HepG2 (cell line): Measurements from ENCODE around the gene ANAPC1. TPM values are rescaled to one million over a fixed set of nuclear protein-coding genes. Genes with fewer than 3 reads are reported as not detected.

Source experiments
- ATAC-seq: fragments of 200-7000 bp; cut with Tn5 transposase; 3 replicates; pipeline ENCODE4 v1.9.1; 2020; ENCODE audit warnings: mild to moderate bottlenecking, moderate library complexity
- BruUV-seq: library from RNA; stranded (reverse); fragments of 400-500 nt; replicated peaks from 2 replicates; lab custom pipeline; 2021; lab: Mats Ljungman, UMichigan
- CTCF ChIA-PET: fragments of 300-600 bp; formaldehyde crosslinking; extraction: SDS; loops from one replicate; lab custom pipeline; 2021; ENCODE audit warnings: low total read pairs, inconsistent platforms, low intra/inter-chr PET ratio; lab: Yijun Ruan, JAX
- POLR2A ChIA-PET: fragments of 350-600 bp; sonication (Branson Sonifier 250); formaldehyde crosslinking; loops from one replicate; lab custom pipeline; 2020; ENCODE audit warnings: antibody characterized with exemption, inconsistent platforms; lab: Yijun Ruan, JAX
- DNase-seq: peaks from one replicate; pipeline ENCODE4 v3.0.0-alpha.2; 2015; ENCODE audit warnings: low spot score
- FAIRE-seq: peaks from 3 replicates; lab custom pipeline; 2011; peaks lifted over from hg19 to GRCh38; lab: Jason Lieb, UNC
- H2AFZ ChIP-seq: one replicate; pipeline ENCODE4 v1.6.1; 2011; ENCODE audit warnings: low read length, inconsistent platforms
- H3K27ac ChIP-seq: fragments of 300-600 bp; 3 replicates; pipeline ENCODE4 v1.8.0; 2011; ENCODE audit warnings: mixed run types, mild to moderate bottlenecking, mixed read lengths, low read length, inconsistent platforms; ENCODE audit not compliant: insufficient read depth; ENCODE audit errors: extremely low read length
- H3K27me3 ChIP-seq, 2 experiments: fragments of 200-600 bp in 1 of 2; 2 replicates in 1 of 2; 3 replicates in 1 of 2; pipeline versions ENCODE4 v1.6.0 to v1.8.0; 2011; ENCODE audit warnings: low read length in 2 of 2, mild to moderate bottlenecking in 2 of 2, moderate library complexity in 2 of 2, inconsistent platforms in 1 of 2; ENCODE audit not compliant: insufficient read depth in 2 of 2, control insufficient read depth in 1 of 2
- H3K36me3 ChIP-seq, 2 experiments: fragments of 200-600 bp in 1 of 2; replicated peaks in 1 of 2; 2 replicates in 1 of 2; 3 replicates in 1 of 2; pipeline versions ENCODE4 v1.5.1 to v1.8.0; 2011; ENCODE audit warnings: low read length in 2 of 2, inconsistent platforms in 1 of 2; ENCODE audit not compliant: insufficient read depth in 2 of 2, control insufficient read depth in 1 of 2
- H3K4me1 ChIP-seq: 2 replicates; pipeline ENCODE4 v1.5.1; 2012; ENCODE audit warnings: low read length, inconsistent platforms; ENCODE audit not compliant: insufficient read depth
- H3K4me2 ChIP-seq: 2 replicates; pipeline ENCODE4 v1.6.0; 2011; ENCODE audit warnings: low read depth, low read length, inconsistent platforms
- H3K4me3 ChIP-seq, 3 experiments: fragments of 200-600 bp in 1 of 3; sonication (generic), shearing (Covaris generic) in 1 of 3; replicated peaks in 1 of 3; 2 replicates each; pipeline ENCODE4 v1.5.1; 2011 to 2016; ENCODE audit warnings: low read length in 3 of 3, inconsistent platforms in 2 of 3, low read depth in 2 of 3, mild to moderate bottlenecking in 2 of 3, control low read depth in 1 of 3, mixed read lengths in 1 of 3; ENCODE audit not compliant: insufficient read depth in 1 of 3
- H3K79me2 ChIP-seq: one replicate; pipeline ENCODE4 v1.6.1; 2011; ENCODE audit warnings: low read length, inconsistent platforms; ENCODE audit not compliant: insufficient read depth
- H3K9ac ChIP-seq: 2 replicates; pipeline ENCODE4 v1.6.0; 2011; ENCODE audit warnings: mild to moderate bottlenecking, low read depth, low read length, inconsistent platforms; ENCODE audit not compliant: insufficient read depth
- H3K9me3 ChIP-seq: 2 replicates; pipeline ENCODE4 v1.5.1; 2012; ENCODE audit warnings: mild to moderate bottlenecking, low read length
- H4K20me1 ChIP-seq: 2 replicates; pipeline ENCODE4 v1.6.0; 2011; ENCODE audit warnings: inconsistent platforms, mild to moderate bottlenecking, low read length, moderate library complexity; ENCODE audit not compliant: insufficient read depth
- BCL6 ChIP-seq: IDR thresholded peaks from 2 replicates; pipeline ENCODE4 v1.6.1; 2016; ENCODE audit warnings: missing genetic modification reagents, missing compliant biosample characterization
- CREB1 ChIP-seq, 2 experiments: fragments of 450-650 bp in 1 of 2; IDR thresholded peaks; 2 replicates each; pipeline ENCODE4 v1.6.1; 2016 to 2017; ENCODE audit warnings: control low read depth in 1 of 2, mild to moderate bottlenecking in 1 of 2, missing compliant biosample characterization in 1 of 2, missing genetic modification characterization in 1 of 2
- ERF ChIP-seq: IDR thresholded peaks from 2 replicates; pipeline ENCODE4 v1.6.1; 2018; ENCODE audit warnings: missing biosample characterization, missing genetic modification reagents
- KAT7 ChIP-seq: IDR thresholded peaks from 2 replicates; pipeline ENCODE4 v1.6.1; 2018; ENCODE audit warnings: borderline replicate concordance, missing compliant biosample characterization
- KAT8 ChIP-seq: IDR thresholded peaks from 2 replicates; pipeline ENCODE4 v1.6.1; 2016; ENCODE audit warnings: missing genetic modification reagents, missing compliant biosample characterization
- NR2C2 ChIP-seq: sonication (generic); formaldehyde crosslinking; IDR thresholded peaks from 2 replicates; pipeline ENCODE4 v1.4.0; 2020; ENCODE audit warnings: missing genetic modification reagents, mild to moderate bottlenecking, moderate library complexity, borderline replicate concordance
- PCBP2 ChIP-seq: fragments of 200-400 bp; formaldehyde crosslinking; optimal IDR thresholded peaks from 2 replicates; pipeline ENCODE3; 2018; ENCODE audit warnings: low read length, low read depth; ENCODE audit not compliant: poor library complexity, severe bottlenecking
- SIN3B ChIP-seq: fragments of 150-350 bp; IDR thresholded peaks from 2 replicates; pipeline ENCODE4 v1.6.1; 2014; ENCODE audit warnings: low read length
- ZNF230 ChIP-seq: sonication (generic); formaldehyde crosslinking; IDR thresholded peaks from 2 replicates; pipeline ENCODE4 v1.4.0; 2020; ENCODE audit warnings: mild to moderate bottlenecking, missing genetic modification reagents
- ZNF331 ChIP-seq: sonication (generic); formaldehyde crosslinking; IDR thresholded peaks from 2 replicates; pipeline ENCODE4 v1.4.0; 2020; ENCODE audit warnings: missing genetic modification reagents
- WGBS: methylation state at CpG from one replicate; pipeline ENCODE4 v1.1.6; 2017; ENCODE audit warnings: low lambda C conversion rate; 5-methylcytosine and 5-hydroxymethylcytosine counted together
- in situ Hi-C: cut with HindIII; loops from 2 replicates; pipeline ENCODE4 v1.10.0; 2017; ENCODE audit warnings: low pct_unique_long_range_greater_than_20kb; ENCODE audit not compliant: extremely low pct_ligation_motif_present
- intact Hi-C: fragments of 100-400 bp; cut with micrococcal nuclease; formaldehyde crosslinking; loops from one replicate; pipeline ENCODE4 v1.10.0; 2022; ENCODE audit not compliant: unreplicated experiment
- polyA plus RNA-seq, 8 experiments: library from polyadenylated mRNA; depleted of rRNA in 3 of 8; stranded (reverse) in 7 of 8; unstranded in 1 of 8; fragments of >200 nt; fragmentation: Illumina TruSeq in 4 of 8; extraction: Trizol in 4 of 8; gene quantifications; 2 replicates each; pipeline versions ENCODE4 v1.2.1 to v1.2.3, GENCODE V29; 2011 to 2016; ENCODE audit warnings: low read depth in 4 of 8, missing spikeins in 1 of 8, mixed read lengths in 1 of 8; ENCODE audit not compliant: insufficient read depth in 1 of 8
- total RNA-seq, 5 experiments: library from RNA; depleted of rRNA; stranded (reverse); fragments of >200 nt; fragmentation: Illumina TruSeq; extraction: Trizol; gene quantifications; 2 replicates each; pipeline ENCODE4 v1.2.3, GENCODE V29; 2016; ENCODE audit warnings: low read depth in 1 of 5
- TF ChIP-seq, protein P1 (sequence below), 2 experiments: fragments of 450-650 bp in 1 of 2; sonication (generic) in 1 of 2; formaldehyde crosslinking in 1 of 2; IDR thresholded peaks; 2 replicates each; pipeline versions ENCODE4 v1.6.1 to v1.8.0; 2016 to 2022; ENCODE audit warnings: antibody characterized with exemption in 1 of 2, mild to moderate bottlenecking in 1 of 2, missing genetic modification reagents in 1 of 2
- TF ChIP-seq, protein P2 (sequence below): sonication (generic); formaldehyde crosslinking; IDR thresholded peaks from 2 replicates; pipeline ENCODE4 v1.5.1; 2020; ENCODE audit warnings: missing genetic modification reagents, mild to moderate bottlenecking, borderline replicate concordance

The ANAPC1 gene
- total and polyA plus RNA-seq, 2 of the 13 experiments (the other 11 are each of a cell fraction or from before 2014, with no cell fraction given), result 50.0 to 89.7 TPM

DNA sequence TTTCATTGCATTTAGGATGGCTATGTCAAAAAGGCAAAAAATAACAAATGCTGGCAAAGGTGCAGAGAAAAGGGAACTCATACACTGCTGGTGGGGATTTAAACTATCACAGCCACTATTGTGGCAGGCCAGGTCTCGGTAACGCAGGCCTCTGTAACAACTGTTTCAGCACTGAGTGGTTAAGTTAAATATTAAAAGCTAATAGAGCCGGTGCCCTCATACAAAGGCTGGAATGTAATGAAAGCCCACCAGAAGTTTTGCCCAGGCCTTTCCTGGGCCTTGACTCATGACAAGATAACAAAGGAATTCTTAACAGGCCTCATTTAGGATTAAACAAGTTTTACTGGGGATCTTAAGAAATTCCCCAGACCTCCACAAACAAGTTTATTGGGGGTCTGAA lies 25.1 kb upstream of the ANAPC1 start (continued):
- TF ChIP-seq, protein P1, sequence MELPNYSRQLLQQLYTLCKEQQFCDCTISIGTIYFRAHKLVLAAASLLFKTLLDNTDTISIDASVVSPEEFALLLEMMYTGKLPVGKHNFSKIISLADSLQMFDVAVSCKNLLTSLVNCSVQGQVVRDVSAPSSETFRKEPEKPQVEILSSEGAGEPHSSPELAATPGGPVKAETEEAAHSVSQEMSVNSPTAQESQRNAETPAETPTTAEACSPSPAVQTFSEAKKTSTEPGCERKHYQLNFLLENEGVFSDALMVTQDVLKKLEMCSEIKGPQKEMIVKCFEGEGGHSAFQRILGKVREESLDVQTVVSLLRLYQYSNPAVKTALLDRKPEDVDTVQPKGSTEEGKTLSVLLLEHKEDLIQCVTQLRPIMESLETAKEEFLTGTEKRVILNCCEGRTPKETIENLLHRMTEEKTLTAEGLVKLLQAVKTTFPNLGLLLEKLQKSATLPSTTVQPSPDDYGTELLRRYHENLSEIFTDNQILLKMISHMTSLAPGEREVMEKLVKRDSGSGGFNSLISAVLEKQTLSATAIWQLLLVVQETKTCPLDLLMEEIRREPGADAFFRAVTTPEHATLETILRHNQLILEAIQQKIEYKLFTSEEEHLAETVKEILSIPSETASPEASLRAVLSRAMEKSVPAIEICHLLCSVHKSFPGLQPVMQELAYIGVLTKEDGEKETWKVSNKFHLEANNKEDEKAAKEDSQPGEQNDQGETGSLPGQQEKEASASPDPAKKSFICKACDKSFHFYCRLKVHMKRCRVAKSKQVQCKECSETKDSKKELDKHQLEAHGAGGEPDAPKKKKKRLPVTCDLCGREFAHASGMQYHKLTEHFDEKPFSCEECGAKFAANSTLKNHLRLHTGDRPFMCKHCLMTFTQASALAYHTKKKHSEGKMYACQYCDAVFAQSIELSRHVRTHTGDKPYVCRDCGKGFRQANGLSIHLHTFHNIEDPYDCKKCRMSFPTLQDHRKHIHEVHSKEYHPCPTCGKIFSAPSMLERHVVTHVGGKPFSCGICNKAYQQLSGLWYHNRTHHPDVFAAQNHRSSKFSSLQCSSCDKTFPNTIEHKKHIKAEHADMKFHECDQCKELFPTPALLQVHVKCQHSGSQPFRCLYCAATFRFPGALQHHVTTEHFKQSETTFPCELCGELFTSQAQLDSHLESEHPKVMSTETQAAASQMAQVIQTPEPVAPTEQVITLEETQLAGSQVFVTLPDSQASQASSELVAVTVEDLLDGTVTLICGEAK (IDR thresholded peaks at IDR 0.05), result no peak
- TF ChIP-seq, protein P1 (CRISPR knock-in tag; IDR thresholded peaks at IDR 0.05), result no peak

DNA sequence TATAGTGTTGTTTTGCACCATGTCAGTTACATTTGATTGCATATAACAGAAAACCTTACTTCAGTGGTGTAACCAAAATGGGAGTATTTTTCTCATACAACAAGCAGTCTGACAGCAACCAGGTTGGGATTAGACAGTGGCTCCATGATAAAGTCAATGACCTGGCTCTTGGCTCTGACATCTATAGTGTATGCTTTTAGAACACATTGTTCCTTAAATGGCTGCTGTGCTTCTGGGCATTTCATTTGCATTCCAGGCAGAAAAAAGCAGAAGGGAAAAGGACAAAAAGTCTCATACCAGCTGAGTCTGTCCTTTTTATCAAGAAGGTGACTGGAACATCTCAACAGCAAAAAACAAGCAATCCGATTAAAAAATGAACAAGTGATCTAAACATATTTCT lies 24.6 kb upstream of the ANAPC1 start:
- H3K9me3 ChIP-seq, result no peaks in the 10 kb centered on the region
- ChIA-PET CTCF (no interaction called here), POLR2A (interaction anchor here (1.2 to 3.3 kb wide), 6 partner anchors 8 to 146 kb away, joined by 3 to 18 read pairs (median 7); partner anchors contain the start of gene MERTK)
- H3K4me2 ChIP-seq, result peak overlapping the region; percentile 56
- FAIRE-seq, result no peak
- no TSS peak for BruUV-seq
- intact Hi-C loops (no loop called here), in situ Hi-C loops (no loop called here)
- peak; percentile 45 for ATAC-seq
- DNase-seq, result no peak
- peak overlapping the region; percentile 49 for H3K27ac ChIP-seq
- H3K27me3 ChIP-seq, result no peaks in the 10 kb centered on the region
- H2AFZ ChIP-seq, result no peak overlapping the region
- H3K4me3 ChIP-seq, result peak overlapping the region in 2 of 3 experiments; percentile 11 to 18; a peak in 2 of 6 replicates
- WGBS, result 39% methylated on average over 1 of the region's 1 CpG
- peak overlapping the region; percentile 52 for H3K9ac ChIP-seq
- H3K79me2 ChIP-seq, result peaks cover 83% of the 10 kb centered on the region
- H3K36me3 ChIP-seq, result peaks cover 0 to 11% of the 10 kb centered on the region in 2 experiments; a peak in 2 of 5 replicates
- H4K20me1 ChIP-seq, result no peaks in the 10 kb centered on the region
- H3K4me1 ChIP-seq, result peaks cover 95% of the 10 kb centered on the region
- no peak for TF ChIP-seq NR2C2
- no peak for TF ChIP-seq SIN3B
- peak; percentile 29; the same call in 1 of the 2 replicates for TF ChIP-seq KAT7 (CRISPR knock-in tag)
- TF ChIP-seq, protein P2, sequence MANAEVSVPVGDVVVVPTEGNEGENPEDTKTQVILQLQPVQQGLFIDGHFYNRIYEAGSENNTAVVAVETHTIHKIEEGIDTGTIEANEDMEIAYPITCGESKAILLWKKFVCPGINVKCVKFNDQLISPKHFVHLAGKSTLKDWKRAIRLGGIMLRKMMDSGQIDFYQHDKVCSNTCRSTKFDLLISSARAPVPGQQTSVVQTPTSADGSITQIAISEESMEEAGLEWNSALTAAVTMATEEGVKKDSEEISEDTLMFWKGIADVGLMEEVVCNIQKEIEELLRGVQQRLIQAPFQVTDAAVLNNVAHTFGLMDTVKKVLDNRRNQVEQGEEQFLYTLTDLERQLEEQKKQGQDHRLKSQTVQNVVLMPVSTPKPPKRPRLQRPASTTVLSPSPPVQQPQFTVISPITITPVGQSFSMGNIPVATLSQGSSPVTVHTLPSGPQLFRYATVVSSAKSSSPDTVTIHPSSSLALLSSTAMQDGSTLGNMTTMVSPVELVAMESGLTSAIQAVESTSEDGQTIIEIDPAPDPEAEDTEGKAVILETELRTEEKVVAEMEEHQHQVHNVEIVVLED (CRISPR knock-in tag), result no peak
- TF ChIP-seq ERF (CRISPR knock-in tag), result no peak
- no peak for TF ChIP-seq PCBP2
- TF ChIP-seq BCL6 (CRISPR knock-in tag), result no peak
- TF ChIP-seq ZNF230 (CRISPR knock-in tag), result no peak
- 0 out of 2 replicates have a peak, but pooled peaks have one; percentile 25 for TF ChIP-seq KAT8 (CRISPR knock-in tag)
- no peak for TF ChIP-seq CREB1 (IDR thresholded peaks at IDR 0.05)
- TF ChIP-seq CREB1 (CRISPR knock-in tag; IDR thresholded peaks at IDR 0.05), result 0 out of 2 replicates have a peak, but pooled peaks have one; percentile 1
- no peak for TF ChIP-seq ZNF331 (CRISPR knock-in tag)
